ENCODE results near the gene AGFG1.
"Not testable (repeated sequence)": the region's sequence is repeated elsewhere in the genome, so short reads cannot be mapped to it uniquely, and the experiment has no call there.

The AGFG1 gene

GRCh38 chr2:227540352-227540751 lies 68.4 kb downstream of the AGFG1 start:
- not testable (repeated sequence) for DNase-seq (ENCODE audit: low spot score)

DNA sequence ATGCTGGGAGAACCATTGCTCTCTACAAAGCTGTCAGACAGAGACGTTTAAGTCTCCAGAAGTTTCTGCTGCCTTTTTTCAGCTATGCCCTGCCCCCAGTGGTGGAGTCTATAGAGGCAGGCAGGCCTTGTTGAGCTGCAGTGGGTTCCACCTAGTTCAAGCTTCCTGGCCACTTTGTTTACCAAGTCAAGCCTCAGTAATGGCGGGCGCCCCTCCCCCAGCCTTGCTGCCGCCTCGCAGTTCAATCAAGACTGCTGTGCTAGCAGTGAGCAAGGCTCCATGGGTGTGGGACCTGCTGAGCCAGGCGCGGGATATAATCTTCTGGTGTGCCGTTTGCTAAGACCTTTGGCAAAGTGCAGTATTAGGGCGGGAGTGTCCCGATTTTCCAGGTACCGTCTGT lies 74.0 kb downstream of the AGFG1 start:
- no peak for DNase-seq (ENCODE audit: low spot score)

GRCh38 chr2:227551836-227552235 lies 79.9 kb downstream of the AGFG1 start:
- no peak for DNase-seq (ENCODE audit: low spot score)

GRCh38 chr2:227562581-227562980 lies 90.6 kb downstream of the AGFG1 start:
- no peak for DNase-seq (ENCODE audit: low spot score)

DNA sequence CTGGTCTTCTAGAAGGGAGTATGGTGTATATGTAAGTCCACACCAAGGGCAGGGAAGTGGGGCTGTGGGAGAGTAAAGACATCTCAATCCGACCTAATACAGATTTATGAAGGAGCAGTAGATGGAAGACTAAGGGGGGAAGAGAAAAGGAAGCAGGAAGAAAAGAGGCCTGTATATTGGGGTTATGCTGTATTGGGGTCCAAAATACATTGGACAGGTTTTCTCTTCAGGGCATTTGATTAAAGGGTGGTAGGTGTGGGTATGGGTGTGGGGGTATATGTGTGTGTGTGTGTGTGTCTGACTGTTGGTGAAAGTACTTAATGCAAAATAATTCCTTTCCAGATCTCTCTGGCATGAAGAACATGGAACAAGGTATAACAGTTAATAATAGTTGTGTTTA lies 93.1 kb downstream of the AGFG1 start:
- no peak for DNase-seq (ENCODE audit: low spot score)

- no peak for DNase-seq (ENCODE audit: low spot score)
These were observed 94.1 kb downstream of the AGFG1 start for GRCh38 chr2:227566012-227566411.

DNA sequence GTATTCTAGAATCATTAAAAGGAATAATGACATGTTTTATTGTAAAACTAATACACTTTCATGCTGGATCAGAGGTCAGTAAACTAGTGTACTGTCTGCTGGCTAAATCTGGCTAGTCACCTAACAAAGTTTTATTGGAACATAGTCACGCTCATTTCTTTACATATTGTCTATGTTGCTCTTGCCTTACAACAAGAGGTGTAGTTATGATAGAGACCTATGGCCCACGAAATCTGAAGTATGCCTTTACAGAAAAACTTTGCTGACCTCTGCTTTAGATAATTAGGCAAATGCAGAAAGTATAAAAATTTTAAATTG lies 96.9 kb downstream of the AGFG1 start:
- DNase-seq (ENCODE audit: low spot score), result no peak

GRCh38 chr2:227570615-227571014 lies 98.7 kb downstream of the AGFG1 start:
- no peak for DNase-seq (ENCODE audit: low spot score)

- DNase-seq (ENCODE audit: low spot score), result no peak
These were observed 104.2 kb downstream of the AGFG1 start for GRCh38 chr2:227576110-227576509.

DNA sequence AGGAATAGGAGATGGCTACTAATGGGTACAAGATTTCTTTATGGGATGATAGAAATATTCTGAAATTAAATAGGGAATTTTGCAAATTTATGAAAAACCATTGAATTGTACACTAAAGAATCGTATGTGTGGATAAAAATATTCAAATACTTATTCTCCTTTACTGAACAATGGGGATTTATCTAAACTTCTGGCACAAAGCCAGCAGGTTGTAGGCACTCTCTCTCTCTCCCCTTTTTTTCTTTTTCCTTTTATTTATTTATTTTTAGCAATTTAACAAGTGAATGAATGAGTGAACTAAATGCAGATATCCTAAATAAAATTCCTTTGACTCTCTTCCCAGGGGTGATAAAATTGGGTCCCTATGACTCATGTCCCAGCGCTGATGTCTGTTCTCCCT lies 104.9 kb downstream of the AGFG1 start:
- no peak for DNase-seq (ENCODE audit: low spot score)

DNA sequence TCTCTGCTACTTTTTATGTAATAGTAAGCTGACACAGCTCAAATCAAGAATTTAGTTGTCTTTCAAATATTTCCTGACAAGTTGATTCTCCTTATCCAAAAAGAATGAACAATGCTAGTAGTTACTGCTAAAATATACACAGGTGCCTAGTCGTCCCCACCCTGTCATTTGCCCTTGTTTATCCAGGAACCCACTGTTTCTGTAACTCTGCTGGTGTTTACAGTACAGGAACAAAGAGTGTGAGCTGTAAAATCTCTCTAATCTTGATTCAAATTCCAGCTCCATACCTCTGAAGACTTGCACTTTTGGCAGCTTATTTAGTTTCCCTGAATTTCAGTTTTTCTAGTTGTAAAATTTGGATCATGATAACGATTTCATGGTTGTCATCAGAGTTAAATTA lies 105.6 kb downstream of the AGFG1 start:
- DNase-seq (ENCODE audit: low spot score), result no peak

DNA sequence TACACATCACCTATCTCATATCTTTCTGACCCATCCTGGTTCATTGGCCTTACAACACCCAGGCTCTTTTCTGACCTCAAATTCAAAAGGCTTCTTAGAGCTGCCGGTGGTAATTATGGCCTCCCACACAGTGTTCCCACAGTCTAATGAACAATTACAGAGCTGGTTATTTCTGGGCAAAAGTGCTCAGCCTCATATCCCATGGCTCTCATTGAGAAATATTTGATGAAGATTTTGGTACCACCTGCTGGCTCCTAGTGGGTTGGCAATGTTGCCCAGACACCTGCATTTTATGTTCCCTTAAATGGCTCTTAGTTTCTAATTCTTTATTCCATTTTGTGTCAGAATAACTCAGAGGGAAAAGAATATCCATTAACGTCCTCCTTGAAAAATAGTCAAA lies 106.7 kb downstream of the AGFG1 start:
- no peak for DNase-seq (ENCODE audit: low spot score)

GRCh38 chr2:227579791-227580190 lies 107.8 kb downstream of the AGFG1 start:
- no peak for DNase-seq (ENCODE audit: low spot score)

DNA sequence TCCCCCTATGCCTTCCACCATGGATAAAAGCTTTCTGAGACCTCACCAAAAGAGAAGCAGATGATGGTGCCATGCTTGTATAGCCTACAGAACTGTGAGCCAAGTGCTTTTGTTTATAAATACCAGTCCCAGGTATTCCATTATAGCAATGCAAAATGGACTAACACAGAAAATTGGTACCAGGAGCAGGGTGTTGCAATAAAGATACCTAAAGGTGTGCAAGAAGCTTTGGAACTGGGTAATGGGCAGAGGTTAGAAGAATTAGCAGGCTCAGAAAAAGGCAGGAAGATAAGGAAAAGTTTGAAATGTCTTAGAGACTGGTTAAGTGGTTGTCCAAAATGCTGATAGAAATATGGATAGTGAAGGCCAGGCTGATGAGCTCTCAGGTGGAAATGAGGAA lies 110.4 kb downstream of the AGFG1 start:
- no peak for DNase-seq (ENCODE audit: low spot score)

- no peak for DNase-seq (ENCODE audit: low spot score)
These were observed 120.9 kb downstream of the AGFG1 start for GRCh38 chr2:227592694-227593387.

- no peak for DNase-seq (ENCODE audit: low spot score)
These were observed 123.8 kb downstream of the AGFG1 start for GRCh38 chr2:227595797-227596196.

DNA sequence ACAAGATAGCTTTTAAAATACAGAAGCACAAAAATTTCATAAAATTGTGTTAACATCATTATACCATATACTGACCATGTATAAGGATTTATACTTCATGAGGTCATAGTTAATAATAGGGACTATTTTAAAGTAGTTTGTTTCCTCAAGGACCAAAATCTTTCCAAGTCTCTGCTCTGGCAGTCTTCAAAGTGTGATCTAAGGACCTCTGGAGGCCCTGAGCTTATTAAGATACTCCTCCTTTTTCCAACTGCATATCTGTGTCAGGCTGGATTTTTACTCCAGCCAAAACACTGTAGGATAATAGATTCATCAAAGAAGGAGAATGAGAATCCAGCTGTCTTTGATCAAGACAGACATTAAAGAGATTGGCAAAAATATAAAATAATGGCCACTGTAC lies 125.1 kb downstream of the AGFG1 start:
- DNase-seq (ENCODE audit: low spot score), result no peak

DNA sequence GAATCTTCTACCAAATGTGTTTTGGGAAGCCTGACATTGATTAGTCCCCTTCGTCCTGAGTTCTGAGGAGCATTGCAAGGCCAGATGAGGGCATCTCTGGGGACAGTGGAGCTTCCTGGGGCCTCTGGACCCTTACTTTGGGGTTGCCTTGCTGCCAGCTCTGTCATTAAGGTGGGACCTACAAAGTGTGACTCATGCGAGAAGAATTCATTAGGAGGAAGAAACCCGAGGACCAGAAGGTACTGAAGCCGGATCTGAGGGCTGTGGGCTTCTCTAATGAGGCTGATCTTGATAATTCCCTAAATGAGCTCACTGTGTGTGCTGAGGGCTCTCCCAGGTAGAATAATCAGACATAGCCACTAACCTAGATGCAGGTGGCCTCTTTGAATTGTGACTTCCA lies 126.0 kb downstream of the AGFG1 start:
- DNase-seq (ENCODE audit: low spot score), result no peak

DNA sequence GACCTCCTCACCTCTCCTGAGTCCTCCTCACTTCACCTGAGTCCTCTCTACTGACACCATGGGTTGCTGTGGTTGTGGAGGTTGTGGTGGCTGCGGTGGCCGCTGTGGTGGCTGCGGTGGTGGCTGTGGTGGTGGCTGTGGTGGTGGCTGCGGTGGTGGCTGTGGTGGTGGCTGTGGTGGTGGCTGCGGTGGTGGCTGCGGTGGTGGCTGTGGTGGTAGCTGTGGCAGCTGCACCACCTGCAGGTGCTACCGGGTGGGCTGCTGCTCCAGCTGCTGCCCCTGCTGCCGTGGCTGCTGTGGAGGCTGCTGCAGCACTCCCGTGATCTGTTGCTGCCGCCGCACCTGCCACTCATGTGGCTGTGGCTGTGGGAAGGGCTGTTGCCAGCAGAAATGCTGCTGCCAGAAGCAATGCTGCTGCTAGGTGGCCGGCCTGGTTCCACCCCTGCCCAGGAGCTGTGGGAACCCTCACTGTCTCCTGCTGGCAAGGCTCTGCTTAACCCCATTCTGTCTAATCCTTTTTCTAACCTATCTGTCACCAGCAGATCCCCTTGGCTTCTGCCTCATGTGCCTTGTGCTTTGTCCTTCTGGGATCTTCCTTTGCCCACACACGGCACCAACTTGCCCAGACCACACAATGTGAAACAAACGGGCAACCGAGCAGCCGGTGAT lies 127.0 kb downstream of the AGFG1 start, which contains the start of gene SCYGR2:
Gene SCYGR2 (plus strand): TSS at position 59 of the 669 bp plus-strand sequence. CDS start 0 bp downstream, at position 59.
- DNase-seq (ENCODE audit: low spot score), result not testable (repeated sequence)

DNA sequence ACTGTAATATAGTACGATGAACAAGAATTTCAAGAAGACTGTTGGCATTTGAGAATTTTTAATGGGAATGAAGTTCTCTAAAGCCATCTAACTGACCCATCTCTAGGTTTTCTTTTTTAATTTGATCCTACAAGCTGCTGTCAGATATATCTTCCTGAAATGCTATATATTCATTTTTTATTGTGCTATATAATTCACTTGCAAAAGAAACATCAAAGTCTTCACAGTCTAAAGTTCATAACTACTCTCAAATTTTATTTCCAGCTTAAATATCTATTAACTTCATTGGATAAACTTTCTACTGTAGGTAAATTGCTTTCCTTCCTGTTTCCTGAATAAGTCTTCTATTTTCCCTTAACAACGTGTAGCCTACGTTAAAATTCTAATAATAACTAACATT lies 130.4 kb downstream of the AGFG1 start:
- DNase-seq (ENCODE audit: low spot score), result no peak

DNA sequence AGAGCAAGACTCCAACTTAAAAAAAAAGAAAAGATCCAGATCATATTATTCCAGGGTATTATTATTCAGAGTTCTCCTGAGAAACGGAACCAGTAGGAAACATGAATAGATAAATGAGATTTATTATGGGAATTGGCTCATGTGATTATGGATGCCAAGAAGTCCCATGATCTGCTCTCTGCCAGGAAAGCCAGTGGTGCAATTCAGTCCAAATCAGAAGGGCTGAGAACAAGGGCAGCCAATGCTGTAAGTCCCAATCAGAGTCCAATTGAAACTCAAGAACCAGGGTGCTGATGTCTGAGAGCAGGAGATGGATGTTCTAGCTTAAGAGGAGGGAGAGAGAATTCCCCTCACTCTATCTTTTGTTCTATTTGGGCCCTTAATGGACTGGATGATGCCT lies 134.5 kb downstream of the AGFG1 start:
- DNase-seq (ENCODE audit: low spot score), result no peak

- no peak for DNase-seq (ENCODE audit: low spot score)
These were observed 136.0 kb downstream of the AGFG1 start for GRCh38 chr2:227607941-227608340.

DNA sequence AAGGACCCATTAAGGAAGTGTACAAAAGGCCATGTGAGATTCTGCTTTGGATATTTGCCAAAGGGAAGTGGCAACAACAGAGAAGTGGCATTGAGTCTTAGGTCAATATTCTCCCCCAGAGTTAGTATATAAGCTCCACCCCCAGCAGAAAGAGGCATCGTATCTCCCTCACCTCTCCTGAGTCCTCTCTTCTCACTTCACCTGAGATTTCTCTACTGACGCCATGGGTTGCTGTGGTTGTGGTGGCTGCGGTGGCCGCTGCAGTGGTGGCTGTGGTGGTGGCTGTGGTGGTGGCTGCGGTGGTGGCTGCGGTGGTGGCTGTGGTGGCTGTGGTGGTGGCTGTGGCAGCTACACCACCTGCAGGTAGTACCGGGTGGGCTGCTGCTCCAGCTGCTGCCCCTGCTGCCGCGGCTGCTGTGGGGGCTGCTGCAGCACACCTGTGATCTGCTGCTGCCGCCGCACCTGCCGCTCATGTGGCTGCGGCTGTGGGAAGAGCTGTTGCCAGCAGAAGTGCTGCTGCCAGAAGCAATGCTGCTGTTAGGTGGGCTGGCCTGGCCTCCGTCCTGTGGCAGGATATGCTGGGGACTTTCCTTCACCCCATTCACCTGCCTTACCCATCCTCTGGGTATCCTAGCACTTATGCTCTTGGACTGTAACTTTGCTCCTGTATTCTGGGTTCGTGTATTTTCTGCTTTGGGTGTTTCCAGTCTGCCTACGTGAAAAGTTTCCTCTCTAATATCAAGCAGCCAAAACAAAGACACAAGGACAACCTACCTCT lies 136.8 kb downstream of the AGFG1 start:
- DNase-seq (ENCODE audit: low spot score), result peak; percentile 12

Measured in putamen (tissue), 1 donor.